GM12875 (cell line): ENCODE measurements around the gene ERMARD.

Source experiments
- H3K4me3 ChIP-seq: one replicate; pipeline ENCODE4 v1.5.1; 2011; ENCODE audit warnings: low read depth, low read length, control low read depth
- CTCF ChIP-seq: IDR thresholded peaks from 2 replicates; pipeline ENCODE4 v1.5.1; 2011; ENCODE audit warnings: low read depth, mild to moderate bottlenecking, control low read depth, inconsistent platforms, low read length, moderate library complexity, borderline replicate concordance; ENCODE audit not compliant: insufficient read depth

ERMARD gene

GRCh38 chr6:169714178-169714577, 37.2 kb upstream of the ERMARD start:
- H3K4me3 ChIP-seq, result no peak overlapping the region
- no peak for TF ChIP-seq CTCF

GRCh38 chr6:169714595-169714994, 36.8 kb upstream of the ERMARD start:
- no peak overlapping the region for H3K4me3 ChIP-seq
- TF ChIP-seq CTCF, result no peak

- no peak overlapping the region for H3K4me3 ChIP-seq
- TF ChIP-seq CTCF, result no peak
These were observed 32.3 kb upstream of the ERMARD start for GRCh38 chr6:169719117-169719516.

- 0 out of 2 replicates have a peak, but pooled peaks have one; percentile 8 for TF ChIP-seq CTCF
These were observed 31.1 kb upstream of the ERMARD start for GRCh38 chr6:169720207-169720855.

GRCh38 chr6:169722362-169723199, 28.8 kb upstream of the ERMARD start:
- no peak for TF ChIP-seq CTCF
- H3K4me3 ChIP-seq, result peak overlapping the region; percentile 40

More at GRCh38 chr6:169720207-169720855, 31.1 kb upstream of the ERMARD start:
- no peak overlapping the region for H3K4me3 ChIP-seq

- TF ChIP-seq CTCF, result no peak
- peak overlapping the region; percentile 40 for H3K4me3 ChIP-seq
These were observed 28.1 kb upstream of the ERMARD start for GRCh38 chr6:169723200-169723909.

GRCh38 chr6:169723991-169724493, 27.4 kb upstream of the ERMARD start:
- H3K4me3 ChIP-seq, result peak overlapping the region; percentile 50
- no peak for TF ChIP-seq CTCF
